Ishikawa (cell line): ENCODE measurements around the gene COL13A1.

Source experiments
- CEBPB ChIP-seq: IDR thresholded peaks from 2 replicates; pipeline ENCODE4 v1.6.1; 2012
- CREB1 ChIP-seq: IDR thresholded peaks from 2 replicates; pipeline ENCODE4 v1.6.1; 2012; ENCODE audit warnings: low read depth
- EGR1 ChIP-seq: IDR thresholded peaks from 2 replicates; pipeline ENCODE4 v1.6.1; 2012
- EP300 ChIP-seq: IDR thresholded peaks from 2 replicates; pipeline ENCODE4 v1.6.1; 2012; ENCODE audit warnings: borderline replicate concordance
- MAX ChIP-seq: IDR thresholded peaks from 2 replicates; pipeline ENCODE4 v1.6.1; 2012
- NFIC ChIP-seq: IDR thresholded peaks from 2 replicates; pipeline ENCODE4 v1.6.1; 2012
- RAD21 ChIP-seq: IDR thresholded peaks from 2 replicates; pipeline ENCODE4 v1.6.1; 2012; ENCODE audit warnings: low read depth
- TAF1 ChIP-seq: IDR thresholded peaks from 2 replicates; pipeline ENCODE4 v1.6.1; 2012; ENCODE audit warnings: low read depth, mild to moderate bottlenecking
- TCF12 ChIP-seq: IDR thresholded peaks from 2 replicates; pipeline ENCODE4 v1.6.1; 2012; ENCODE audit warnings: low read depth
- YY1 ChIP-seq: IDR thresholded peaks from 2 replicates; pipeline ENCODE4 v1.6.1; 2012; ENCODE audit warnings: low read depth
- ZBTB7A ChIP-seq: IDR thresholded peaks from 2 replicates; pipeline ENCODE4 v1.6.1; 2012; ENCODE audit warnings: low read depth
- TF ChIP-seq, protein P1 (sequence below): IDR thresholded peaks from 2 replicates; pipeline ENCODE4 v1.6.1; 2012; ENCODE audit warnings: low read depth, mild to moderate bottlenecking

DNA sequence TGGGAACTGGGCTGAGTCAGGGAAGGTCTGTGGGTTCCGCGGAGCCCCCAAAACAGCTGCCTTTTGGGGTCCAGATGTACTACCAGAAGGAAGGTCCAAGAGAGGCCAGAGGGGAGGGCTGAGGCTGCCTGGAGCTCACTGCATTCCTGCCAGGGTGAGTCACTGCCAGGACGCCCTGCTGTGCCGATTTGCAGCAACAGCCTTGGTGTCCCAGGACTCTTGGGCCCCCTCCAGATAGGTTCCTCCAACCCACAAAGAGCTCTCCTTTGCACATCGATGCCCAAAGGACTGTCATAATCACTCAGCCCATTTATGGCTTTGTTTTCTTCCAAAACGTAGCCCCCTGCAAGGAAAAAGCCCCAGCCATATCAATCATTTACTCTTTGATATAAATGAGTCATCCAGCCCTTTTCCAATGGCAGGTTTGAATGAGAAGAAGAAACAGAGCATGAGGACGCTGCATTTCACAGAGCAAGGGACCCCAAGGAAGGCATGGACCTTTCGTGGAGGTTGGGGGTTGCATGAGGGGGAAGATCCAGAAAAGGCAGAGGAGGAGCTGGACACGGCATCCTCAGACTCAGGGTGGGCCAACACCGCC is 32.2 kb upstream of the COL13A1 start:
- TF ChIP-seq TCF12 (no peak), RAD21 (no peak), CREB1 (no peak), CEBPB (no peak), MAX (0 out of 2 replicates have a peak, but pooled peaks have one; percentile 18), YY1 (no peak), EGR1 (no peak), EP300 (no peak), ZBTB7A (no peak), TAF1 (no peak), NFIC (peak; percentile 32; the same call in 1 of the 2 replicates)
- TF ChIP-seq, protein P1, sequence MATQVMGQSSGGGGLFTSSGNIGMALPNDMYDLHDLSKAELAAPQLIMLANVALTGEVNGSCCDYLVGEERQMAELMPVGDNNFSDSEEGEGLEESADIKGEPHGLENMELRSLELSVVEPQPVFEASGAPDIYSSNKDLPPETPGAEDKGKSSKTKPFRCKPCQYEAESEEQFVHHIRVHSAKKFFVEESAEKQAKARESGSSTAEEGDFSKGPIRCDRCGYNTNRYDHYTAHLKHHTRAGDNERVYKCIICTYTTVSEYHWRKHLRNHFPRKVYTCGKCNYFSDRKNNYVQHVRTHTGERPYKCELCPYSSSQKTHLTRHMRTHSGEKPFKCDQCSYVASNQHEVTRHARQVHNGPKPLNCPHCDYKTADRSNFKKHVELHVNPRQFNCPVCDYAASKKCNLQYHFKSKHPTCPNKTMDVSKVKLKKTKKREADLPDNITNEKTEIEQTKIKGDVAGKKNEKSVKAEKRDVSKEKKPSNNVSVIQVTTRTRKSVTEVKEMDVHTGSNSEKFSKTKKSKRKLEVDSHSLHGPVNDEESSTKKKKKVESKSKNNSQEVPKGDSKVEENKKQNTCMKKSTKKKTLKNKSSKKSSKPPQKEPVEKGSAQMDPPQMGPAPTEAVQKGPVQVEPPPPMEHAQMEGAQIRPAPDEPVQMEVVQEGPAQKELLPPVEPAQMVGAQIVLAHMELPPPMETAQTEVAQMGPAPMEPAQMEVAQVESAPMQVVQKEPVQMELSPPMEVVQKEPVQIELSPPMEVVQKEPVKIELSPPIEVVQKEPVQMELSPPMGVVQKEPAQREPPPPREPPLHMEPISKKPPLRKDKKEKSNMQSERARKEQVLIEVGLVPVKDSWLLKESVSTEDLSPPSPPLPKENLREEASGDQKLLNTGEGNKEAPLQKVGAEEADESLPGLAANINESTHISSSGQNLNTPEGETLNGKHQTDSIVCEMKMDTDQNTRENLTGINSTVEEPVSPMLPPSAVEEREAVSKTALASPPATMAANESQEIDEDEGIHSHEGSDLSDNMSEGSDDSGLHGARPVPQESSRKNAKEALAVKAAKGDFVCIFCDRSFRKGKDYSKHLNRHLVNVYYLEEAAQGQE, result no peak
